Transverse colon (tissue), 4 donors: ENCODE results near the gene TPD52L1. TPM values are rescaled to one million over a fixed set of nuclear protein-coding genes. Genes with fewer than 3 reads are reported as not detected.

ENCODE experiments used
- DNase-seq: peaks from one replicate; pipeline ENCODE4 v3.0.0-alpha.2; 2019
- H3K27ac ChIP-seq, 4 donors: fragments of 200-600 bp; sonication (generic); 2 replicates each; pipeline ENCODE4 v1.5.1; 2016 to 2018; ENCODE audit warnings: inconsistent platforms in 4 of 4
- H3K27me3 ChIP-seq: fragments of 200-600 bp; sonication (generic); 2 replicates; pipeline ENCODE4 v1.5.1; 2017; ENCODE audit warnings: inconsistent platforms
- H3K36me3 ChIP-seq, 4 donors: fragments of 200-600 bp; sonication (generic); 2 replicates each; pipeline ENCODE4 v1.5.1; 2017 to 2019; ENCODE audit warnings: inconsistent platforms in 4 of 4
- H3K4me1 ChIP-seq, 4 donors: fragments of 200-600 bp; sonication (generic); 2 replicates each; pipeline ENCODE4 v1.5.1; 2017 to 2020; ENCODE audit warnings: inconsistent platforms in 4 of 4
- H3K4me3 ChIP-seq, 4 donors: fragments of 200-600 bp; sonication (generic); 1 replicate in 1 of 4; 2 replicates in 3 of 4; pipeline versions ENCODE4 v1.5.1 to v1.6.1; 2017 to 2019; ENCODE audit warnings: inconsistent platforms in 4 of 4
- H3K9me3 ChIP-seq, 2 donors: fragments of 200-600 bp; sonication (generic); 2 replicates each; pipeline ENCODE4 v1.5.1; 2017 to 2019; ENCODE audit warnings: inconsistent platforms in 2 of 2
- EP300 ChIP-seq: sonication (generic); formaldehyde crosslinking; IDR thresholded peaks from one replicate; pipeline ENCODE4 v1.6.1; 2017; ENCODE audit warnings: antibody characterized with exemption, low read depth
- POLR2A ChIP-seq: fragments of 450-650 bp; IDR thresholded peaks from one replicate; pipeline ENCODE4 v1.6.1; 2016; ENCODE audit warnings: antibody characterized with exemption, mild to moderate bottlenecking, moderate library complexity
- POLR2AphosphoS5 ChIP-seq, 3 donors: sonication (generic); formaldehyde crosslinking; IDR thresholded peaks; one replicate each; pipeline ENCODE4 v1.6.1; 2016; ENCODE audit warnings: antibody characterized with exemption in 3 of 3
- WGBS, 2 donors: methylation state at CpG; one replicate each; pipeline ENCODE4 v1.1.5; 2018; ENCODE audit warnings: low coverage in 1 of 2; 5-methylcytosine and 5-hydroxymethylcytosine counted together
- in situ Hi-C, 4 donors: fragments of 200-750 bp; cut with MboI; loops; one replicate each; pipeline versions ENCODE4 v1.15.0 to v1.15.1; 2017; ENCODE audit warnings: low sequenced_read_pairs in 3 of 4, low pct_ligation_motif_present in 1 of 4, low pct_unique_long_range_greater_than_20kb in 1 of 4
- intact Hi-C: fragments of 100-400 bp; cut with DNase I; formaldehyde crosslinking; loops from one replicate; pipeline ENCODE4 v1.15.1; 2023; ENCODE audit warnings: low total_unique reads
- total RNA-seq, 4 donors: library from RNA; depleted of rRNA; stranded (reverse); fragments of >200 nt; gene quantifications; one replicate each; pipeline ENCODE4 v1.1.0, GENCODE V29; 2016
- TF ChIP-seq, protein P1 (sequence below), 5 experiments: fragments of 200-600 bp in 3 of 5; fragments of 450-650 bp in 2 of 5; sonication (generic) in 3 of 5; IDR thresholded peaks; 1 replicate in 2 of 5; 2 replicates in 3 of 5; pipeline ENCODE4 v1.5.1; 2016 to 2017; ENCODE audit warnings: antibody characterized with exemption in 5 of 5, inconsistent platforms in 3 of 5, mild to moderate bottlenecking in 2 of 5, moderate library complexity in 1 of 5

TPD52L1 gene
- total RNA-seq, 4 donors from 2014 or later: 2.6 to 96.5 (median 25.2) TPM

GRCh38 chr6:125273965-125274364 is 120.4 kb downstream of the TPD52L1 start:
- Histone ChIP-seq H3K36me3 (peaks cover 0 to 3% (median 0%) of the 10 kb centered on the region in 4 donors), H3K27me3 (no peaks in the 10 kb centered on the region), H3K4me3 (no peak overlapping the region), H3K27ac (peak overlapping the region in 1 of 4 donors; percentile 15), H3K9me3 (no peaks in the 10 kb centered on the region), H3K4me1 (peaks cover 0 to 15% (median 0%) of the 10 kb centered on the region in 4 donors)
- TF ChIP-seq, protein P1, sequence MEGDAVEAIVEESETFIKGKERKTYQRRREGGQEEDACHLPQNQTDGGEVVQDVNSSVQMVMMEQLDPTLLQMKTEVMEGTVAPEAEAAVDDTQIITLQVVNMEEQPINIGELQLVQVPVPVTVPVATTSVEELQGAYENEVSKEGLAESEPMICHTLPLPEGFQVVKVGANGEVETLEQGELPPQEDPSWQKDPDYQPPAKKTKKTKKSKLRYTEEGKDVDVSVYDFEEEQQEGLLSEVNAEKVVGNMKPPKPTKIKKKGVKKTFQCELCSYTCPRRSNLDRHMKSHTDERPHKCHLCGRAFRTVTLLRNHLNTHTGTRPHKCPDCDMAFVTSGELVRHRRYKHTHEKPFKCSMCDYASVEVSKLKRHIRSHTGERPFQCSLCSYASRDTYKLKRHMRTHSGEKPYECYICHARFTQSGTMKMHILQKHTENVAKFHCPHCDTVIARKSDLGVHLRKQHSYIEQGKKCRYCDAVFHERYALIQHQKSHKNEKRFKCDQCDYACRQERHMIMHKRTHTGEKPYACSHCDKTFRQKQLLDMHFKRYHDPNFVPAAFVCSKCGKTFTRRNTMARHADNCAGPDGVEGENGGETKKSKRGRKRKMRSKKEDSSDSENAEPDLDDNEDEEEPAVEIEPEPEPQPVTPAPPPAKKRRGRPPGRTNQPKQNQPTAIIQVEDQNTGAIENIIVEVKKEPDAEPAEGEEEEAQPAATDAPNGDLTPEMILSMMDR (IDR thresholded peaks at IDR 0.05): no peak
- TF ChIP-seq POLR2AphosphoS5 (IDR thresholded peaks at IDR 0.05): peak in 1 of 3 donors; percentile 18
- DNase-seq: peak; percentile 46
- in situ Hi-C loops (no loop called here), intact Hi-C loops (no loop called here)
- WGBS, 2 donors: 85% methylated on average over 7 of the region's 7 CpGs; no CpG with 5 or more reads in 1 of the 2 donors

DNA sequence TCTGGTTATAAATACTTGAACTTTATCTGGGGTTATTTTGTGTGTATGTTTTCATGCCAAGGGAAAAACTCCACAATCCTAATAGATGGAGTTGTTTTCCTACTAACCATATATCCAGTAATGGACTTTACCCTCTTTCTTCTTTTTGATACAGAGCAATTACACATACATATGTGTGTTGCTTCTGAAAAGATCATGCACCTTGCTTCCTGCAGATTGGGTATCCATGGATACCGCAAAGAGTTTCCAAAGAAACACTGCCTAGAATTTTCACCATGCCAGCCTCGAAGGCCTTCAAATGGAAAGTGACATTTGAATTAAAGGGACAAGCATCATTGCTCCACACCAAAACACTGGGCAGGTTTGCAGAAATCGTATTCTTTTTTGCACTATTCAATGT is 121.4 kb downstream of the TPD52L1 start:
- Histone ChIP-seq H3K4me1 (peaks cover 0 to 15% (median 0%) of the 10 kb centered on the region in 4 donors), H3K27ac (peak overlapping the region in 1 of 4 donors; percentile 37), H3K27me3 (no peaks in the 10 kb centered on the region), H3K4me3 (no peak overlapping the region), H3K36me3 (peaks cover 0 to 3% (median 0%) of the 10 kb centered on the region in 4 donors), H3K9me3 (no peaks in the 10 kb centered on the region)
- 70 to 90% methylated on average over 2 to 3 of the region's 3 CpGs for WGBS, 2 donors
- TF ChIP-seq, protein P1 (IDR thresholded peaks at IDR 0.05): no peak
- TF ChIP-seq POLR2A (no peak), EP300 (no peak), POLR2AphosphoS5 (IDR thresholded peaks at IDR 0.05) (no peak)
- in situ Hi-C loops (no loop called here), intact Hi-C loops (no loop called here)
- no peak for DNase-seq

DNA sequence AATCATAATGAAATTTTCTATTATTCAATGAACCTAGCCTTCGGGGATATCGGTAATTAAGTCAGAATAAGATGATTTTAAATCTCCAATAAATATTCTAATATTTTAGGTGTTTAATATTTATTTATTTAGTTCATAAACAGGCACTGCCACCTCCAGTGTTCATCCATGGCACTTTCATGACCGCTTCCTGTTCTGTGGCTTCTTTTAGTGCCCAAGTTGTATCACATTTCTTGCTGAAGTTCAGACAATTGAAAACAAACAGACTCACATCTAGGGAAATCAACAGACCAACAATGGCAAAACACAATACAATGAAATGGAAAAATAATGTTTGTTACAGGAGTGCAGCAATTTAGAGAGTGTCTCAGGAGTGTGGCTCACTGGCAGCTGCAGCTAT is 122.2 kb downstream of the TPD52L1 start:
- in situ Hi-C loops (no loop called here), intact Hi-C loops (no loop called here)
- no peak for DNase-seq
- H3K4me1 ChIP-seq: peaks cover 0 to 15% (median 0%) of the 10 kb centered on the region in 4 donors
- WGBS, 2 donors: 95 to 96% methylated on average over 3 of the region's 3 CpGs
- no peak overlapping the region for H3K4me3 ChIP-seq
- peaks cover 0 to 3% (median 0%) of the 10 kb centered on the region in 4 donors for H3K36me3 ChIP-seq
- H3K27ac ChIP-seq: no peak overlapping the region
- H3K27me3 ChIP-seq: no peaks in the 10 kb centered on the region
- H3K9me3 ChIP-seq: no peaks in the 10 kb centered on the region
- TF ChIP-seq POLR2AphosphoS5 (IDR thresholded peaks at IDR 0.05) (no peak), POLR2A (no peak), EP300 (no peak)
- TF ChIP-seq, protein P1 (IDR thresholded peaks at IDR 0.05): no peak

- intact Hi-C loops: no loop called here
- 96 to 100% methylated on average over 1 of the region's 1 CpG for WGBS, 2 donors
Measured at GRCh38 chr6:125277838-125278237, 124.3 kb downstream of the TPD52L1 start.

More at GRCh38 chr6:125277838-125278237, 124.3 kb downstream of the TPD52L1 start:
- H3K36me3 ChIP-seq: peaks cover 0 to 4% (median 2%) of the 10 kb centered on the region in 4 donors
- in situ Hi-C loops: no loop called here
- H3K4me1 ChIP-seq: peaks cover 0 to 15% (median 0%) of the 10 kb centered on the region in 4 donors
- DNase-seq: no peak
- no peaks in the 10 kb centered on the region for H3K27me3 ChIP-seq
- no peak overlapping the region for H3K27ac ChIP-seq
- no peaks in the 10 kb centered on the region for H3K9me3 ChIP-seq
- no peak for TF ChIP-seq POLR2A
- TF ChIP-seq POLR2AphosphoS5 (IDR thresholded peaks at IDR 0.05): no peak
- TF ChIP-seq, protein P1 (IDR thresholded peaks at IDR 0.05): no peak
- no peak for TF ChIP-seq EP300
- H3K4me3 ChIP-seq: no peak overlapping the region
